ENCODE measurements around the gene TTYH3.

Gene TTYH3

DNA sequence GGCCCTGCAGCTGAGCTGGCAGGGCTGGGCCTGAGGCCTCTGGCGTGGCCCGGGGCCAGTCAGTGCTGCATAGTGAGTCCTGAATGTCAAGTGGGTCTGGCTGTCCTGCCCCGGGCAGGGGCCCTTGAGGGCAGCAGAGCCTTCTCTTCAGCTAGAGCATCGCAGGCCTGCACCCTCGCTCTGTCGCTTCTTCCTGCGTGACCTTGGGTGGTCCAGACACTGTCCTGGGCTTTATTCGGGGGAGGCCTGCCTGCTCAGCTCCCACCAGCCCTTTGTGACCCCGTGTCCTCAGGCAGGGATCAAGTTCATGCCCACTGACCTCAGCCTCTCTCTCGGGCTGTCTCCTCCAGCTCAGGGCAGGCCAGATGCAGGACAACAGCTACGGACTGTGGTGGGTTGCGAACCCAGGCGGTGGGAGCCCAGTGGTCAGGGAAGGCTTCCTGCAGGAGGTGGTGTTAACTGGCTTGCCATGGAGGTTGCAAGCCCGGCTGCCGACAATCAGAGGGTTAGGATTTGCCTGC is 3.4 kb downstream of the TTYH3 start:
- DNase-seq (ENCODE audit: low spot score) = no peak

- DNase-seq (ENCODE audit: low spot score) = no peak
Observed at GRCh38 chr7:2635810-2636701, 4.3 kb downstream of the TTYH3 start.

GRCh38 chr7:2637066-2637471 is 5.3 kb downstream of the TTYH3 start:
- no peak for DNase-seq (ENCODE audit: low spot score)

GRCh38 chr7:2637505-2638223 is 5.9 kb downstream of the TTYH3 start:
- DNase-seq (ENCODE audit: low spot score) = no peak

GRCh38 chr7:2638224-2638991 is 6.6 kb downstream of the TTYH3 start:
- no peak for DNase-seq (ENCODE audit: low spot score)

DNA sequence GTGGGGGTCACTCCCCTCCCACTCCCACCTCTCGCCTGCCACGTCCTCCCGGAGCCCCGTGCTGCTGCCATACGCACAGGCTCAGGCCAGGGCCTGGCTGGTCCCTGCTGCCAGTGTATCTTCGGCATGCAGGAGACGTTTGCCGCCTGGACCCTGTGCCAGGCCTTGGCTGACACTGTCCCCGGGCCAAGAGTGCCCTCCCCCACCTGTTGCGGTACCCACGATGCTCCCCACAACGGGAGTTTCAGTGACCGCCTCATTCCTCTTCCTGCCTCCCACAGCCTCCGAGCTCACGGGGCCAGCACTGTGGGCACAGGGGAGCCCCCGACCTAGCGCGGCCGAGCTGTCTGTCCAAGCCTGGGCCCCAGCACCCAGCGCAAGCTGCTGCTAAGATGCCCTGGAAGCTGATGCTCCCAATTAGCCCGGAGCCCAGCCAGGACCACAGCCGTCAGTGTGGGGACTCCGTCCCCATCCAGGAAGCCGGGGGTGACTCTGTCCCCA is 7.4 kb downstream of the TTYH3 start:
- no peak for DNase-seq (ENCODE audit: low spot score)

GRCh38 chr7:2639695-2640481 is 8.1 kb downstream of the TTYH3 start:
- no peak for DNase-seq (ENCODE audit: low spot score)

GRCh38 chr7:2640482-2640830 is 8.7 kb downstream of the TTYH3 start:
- DNase-seq (ENCODE audit: low spot score) = no peak

DNA sequence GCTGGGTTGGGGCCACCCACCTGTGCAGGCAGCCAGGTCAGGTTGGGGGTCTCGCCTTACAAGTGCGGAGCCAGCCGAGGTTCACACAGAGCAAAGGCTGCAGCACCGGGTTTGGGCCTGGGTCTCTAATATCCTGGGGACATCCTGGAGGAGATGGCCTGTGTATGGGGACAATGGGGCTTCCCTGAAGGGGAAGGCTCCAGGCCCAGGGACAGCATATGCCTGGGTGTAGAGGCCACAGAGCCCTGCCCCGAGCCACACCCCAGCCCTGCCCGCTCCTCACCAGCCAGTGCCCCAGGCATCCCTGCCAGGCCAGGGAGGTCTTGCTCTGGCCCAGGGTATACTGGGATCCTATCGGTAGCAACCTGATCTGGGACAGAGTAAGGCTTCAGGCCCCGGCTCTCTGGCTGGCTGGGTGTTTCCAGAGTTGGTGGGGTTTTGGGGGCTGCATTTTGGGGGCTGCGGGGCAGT is 9.1 kb downstream of the TTYH3 start:
- DNase-seq (ENCODE audit: low spot score) = no peak

- DNase-seq (ENCODE audit: low spot score) = peak; percentile 89
Observed at GRCh38 chr7:2641406-2642393, 9.9 kb downstream of the TTYH3 start.

DNA sequence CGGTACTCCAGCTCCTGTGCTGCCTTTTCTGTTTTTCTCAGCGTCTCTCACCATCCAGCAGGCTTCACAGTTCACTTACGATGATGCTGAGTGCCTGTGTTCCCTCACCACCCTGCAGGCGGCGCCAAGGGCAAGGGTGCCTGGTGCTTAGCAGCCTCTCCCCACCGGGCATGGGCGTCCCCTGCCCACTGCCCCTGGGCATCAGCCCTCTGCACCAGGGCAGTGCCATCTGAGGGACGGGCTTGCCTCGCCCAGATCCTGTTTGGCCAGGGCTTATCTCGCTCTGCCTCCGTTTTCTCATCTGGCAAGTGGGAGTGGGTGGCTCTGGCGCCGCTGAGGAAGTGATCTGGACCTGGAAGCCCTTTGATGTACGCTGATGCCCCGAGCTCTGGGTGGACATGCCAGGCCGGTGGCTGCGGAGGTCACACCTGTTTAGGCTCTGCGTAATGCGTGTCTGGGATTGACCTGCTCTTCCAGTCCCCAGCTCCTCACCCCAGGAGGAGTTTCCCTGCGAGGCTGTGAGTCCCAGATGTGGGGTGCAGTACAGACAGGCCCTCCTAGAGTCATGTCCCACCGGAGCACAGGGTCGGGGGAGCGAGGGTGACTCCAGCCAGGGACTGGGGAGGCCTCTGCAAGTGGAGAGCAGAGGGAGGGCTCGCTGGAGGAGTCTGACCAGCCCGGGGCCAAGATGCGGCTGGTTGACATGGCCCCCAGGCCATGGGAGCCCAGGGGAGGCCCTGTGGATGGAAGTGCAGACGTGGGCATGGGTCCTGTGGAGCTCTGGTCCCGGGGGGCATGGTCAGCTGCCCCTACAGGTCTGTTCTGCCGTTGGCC is 11.8 kb downstream of the TTYH3 start:
- DNase-seq (ENCODE audit: low spot score) = no peak

- DNase-seq (ENCODE audit: low spot score) = no peak
Observed at GRCh38 chr7:2644220-2644561, 12.4 kb downstream of the TTYH3 start.

GRCh38 chr7:2644562-2645273 is 12.9 kb downstream of the TTYH3 start:
- no peak for DNase-seq (ENCODE audit: low spot score)

GRCh38 chr7:2645274-2645868 is 13.6 kb downstream of the TTYH3 start:
- DNase-seq (ENCODE audit: low spot score) = no peak

DNA sequence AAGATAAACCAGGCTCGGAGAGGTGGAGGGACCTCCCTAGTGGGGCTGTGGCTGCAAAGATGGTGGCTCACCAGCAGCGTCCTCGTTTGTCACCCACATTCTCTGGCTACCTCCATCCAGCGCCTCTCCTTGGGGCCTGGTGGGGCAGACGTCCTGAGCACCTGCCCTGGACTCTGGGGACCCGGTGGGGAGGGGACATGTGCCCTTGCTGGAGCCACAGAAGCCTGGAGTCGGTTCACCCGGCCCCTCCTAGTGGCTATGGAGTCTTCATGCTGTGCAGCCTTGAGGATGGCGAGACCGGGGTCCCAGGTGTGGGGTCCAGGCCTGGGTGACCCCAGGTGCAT is 14.5 kb downstream of the TTYH3 start:
- no peak for DNase-seq (ENCODE audit: low spot score)

DNA sequence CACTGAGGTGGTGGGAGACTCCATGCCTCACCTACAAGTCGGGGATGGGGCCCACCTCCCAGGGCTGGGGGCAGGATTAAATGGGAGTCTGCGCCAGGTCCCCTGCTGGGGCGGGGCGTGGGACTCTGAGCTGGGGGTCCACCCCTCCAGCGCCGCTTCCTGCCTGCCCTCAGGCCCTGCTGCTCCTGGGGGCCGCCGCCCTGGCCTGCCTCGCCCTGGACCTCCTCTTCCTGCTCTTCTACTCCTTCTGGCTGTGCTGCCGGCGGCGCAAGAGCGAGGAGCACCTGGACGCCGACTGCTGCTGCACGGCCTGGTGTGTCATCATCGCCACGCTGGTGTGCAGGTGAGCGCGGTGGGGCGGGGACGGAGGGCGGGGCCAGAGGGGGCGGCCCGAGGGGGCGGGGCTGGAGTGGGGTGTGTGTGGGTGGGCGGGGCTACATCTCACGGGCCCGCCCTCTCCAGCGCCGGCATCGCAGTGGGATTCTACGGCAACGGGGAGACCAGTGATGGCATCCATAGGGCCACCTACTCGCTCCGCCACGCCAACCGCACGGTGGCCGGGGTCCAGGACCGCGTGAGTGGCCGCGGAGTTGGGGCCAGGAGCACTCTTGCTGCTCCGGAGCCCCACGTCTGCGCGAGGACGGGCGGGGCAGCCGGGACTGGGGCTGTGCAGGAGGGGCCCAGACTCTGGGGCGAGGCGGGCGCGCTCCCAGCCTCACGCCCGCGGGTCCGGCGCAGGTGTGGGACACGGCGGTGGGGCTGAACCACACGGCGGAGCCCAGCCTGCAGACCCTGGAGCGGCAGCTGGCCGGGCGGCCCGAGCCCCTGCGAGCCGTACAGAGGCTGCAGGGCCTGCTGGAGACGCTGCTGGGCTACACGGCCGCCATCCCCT is 15.1 kb downstream of the TTYH3 start:
- DNase-seq (ENCODE audit: low spot score) = no peak

- no peak for DNase-seq (ENCODE audit: low spot score)
Observed at GRCh38 chr7:2647594-2648172, 15.9 kb downstream of the TTYH3 start.
